Esophagus muscularis mucosa (tissue), 4 donors: ENCODE data around the gene IGFBP1. TPM values are rescaled to one million over a fixed set of nuclear protein-coding genes. Genes with fewer than 3 reads are reported as not detected.
"Not testable (repeated sequence)": the region's sequence is repeated elsewhere in the genome, so short reads cannot be mapped to it uniquely, and the experiment has no call there.

Source experiments
- DNase-seq: peaks from one replicate; pipeline ENCODE4 v3.0.0-alpha.2; 2017; ENCODE audit errors: extremely low spot score
- H3K27ac ChIP-seq, 4 donors: fragments of 200-600 bp; sonication (generic); replicated peaks in 1 of 4; 1 replicate in 3 of 4; 2 replicates in 1 of 4; pipeline ENCODE4 v1.5.1; 2016 to 2019; ENCODE audit warnings: mild to moderate bottlenecking in 1 of 4
- H3K27me3 ChIP-seq, 4 donors: fragments of 200-600 bp; sonication (generic); one replicate each; pipeline versions ENCODE4 v1.5.1 to v1.6.0; 2016 to 2019
- H3K36me3 ChIP-seq, 4 donors: fragments of 200-600 bp; sonication (generic); one replicate each; pipeline ENCODE4 v1.5.1; 2016 to 2019
- H3K4me1 ChIP-seq, 4 donors: fragments of 200-600 bp; sonication (generic); one replicate each; pipeline ENCODE4 v1.5.1; 2016 to 2019
- H3K4me3 ChIP-seq, 4 donors: fragments of 200-600 bp; sonication (generic); 1 replicate in 2 of 4; 2 replicates in 2 of 4; pipeline ENCODE4 v1.5.1; 2016 to 2019; ENCODE audit warnings: mild to moderate bottlenecking in 4 of 4, moderate library complexity in 1 of 4
- H3K9me3 ChIP-seq, 4 donors: fragments of 200-600 bp; sonication (generic); 1 replicate in 3 of 4; 2 replicates in 1 of 4; pipeline ENCODE4 v1.5.1; 2016 to 2019
- CTCF ChIP-seq, 3 experiments: fragments of 200-600 bp in 2 of 3; fragments of 450-650 bp in 1 of 3; sonication (generic) in 2 of 3; IDR thresholded peaks; one replicate each; pipeline ENCODE4 v1.5.1; 2017 to 2019; ENCODE audit warnings: antibody characterized with exemption in 3 of 3, mild to moderate bottlenecking in 2 of 3, moderate library complexity in 1 of 3
- EP300 ChIP-seq: sonication (generic); formaldehyde crosslinking; IDR thresholded peaks from one replicate; pipeline ENCODE4 v1.6.1; 2017; ENCODE audit warnings: antibody characterized with exemption
- POLR2A ChIP-seq: fragments of 450-650 bp; IDR thresholded peaks from one replicate; pipeline ENCODE4 v1.6.1; 2017; ENCODE audit warnings: antibody characterized with exemption, moderate library complexity, mild to moderate bottlenecking, low read depth
- POLR2AphosphoS5 ChIP-seq, 2 donors: sonication (generic); formaldehyde crosslinking; IDR thresholded peaks; one replicate each; pipeline ENCODE4 v1.6.1; 2017; ENCODE audit warnings: antibody characterized with exemption in 2 of 2
- WGBS: methylation state at CpG from one replicate; pipeline ENCODE4 v1.1.5; 2018; 5-methylcytosine and 5-hydroxymethylcytosine counted together
- intact Hi-C: fragments of 100-400 bp; cut with DNase I; formaldehyde crosslinking; loops from one replicate; pipeline ENCODE4 v1.15.1; 2023
- total RNA-seq, 4 donors: library from RNA; depleted of rRNA; stranded (reverse); fragments of >200 nt; gene quantifications; one replicate each; pipeline versions ENCODE4 v1.1.0 to v1.2.1, GENCODE V29; 2016

Gene IGFBP1
- total RNA-seq, 4 donors from 2014 or later = not detected

GRCh38 chr7:45930967-45931366 is 42.7 kb downstream of the IGFBP1 start:
- Histone ChIP-seq H3K9me3 (peaks cover 0 to 4% (median 0%) of the 10 kb centered on the region in 4 donors), H3K27ac (no peak overlapping the region), H3K4me1 (no peaks in the 10 kb centered on the region), H3K36me3 (no peaks in the 10 kb centered on the region), H3K4me3 (no peak overlapping the region), H3K27me3 (no peaks in the 10 kb centered on the region)
- intact Hi-C loops = no loop called here
- no peak for DNase-seq
- no peak for TF ChIP-seq POLR2AphosphoS5 (IDR thresholded peaks at IDR 0.05)
- TF ChIP-seq CTCF (IDR thresholded peaks at IDR 0.05) = no peak
- no peak for TF ChIP-seq POLR2A
- no peak for TF ChIP-seq EP300

GRCh38 chr7:45937301-45937700 is 49.0 kb downstream of the IGFBP1 start:
- no peak overlapping the region for H3K4me3 ChIP-seq
- H3K4me1 ChIP-seq = no peaks in the 10 kb centered on the region
- TF ChIP-seq POLR2A (no peak), EP300 (no peak), POLR2AphosphoS5 (IDR thresholded peaks at IDR 0.05) (no peak), CTCF (IDR thresholded peaks at IDR 0.05) (no peak)
- H3K27me3 ChIP-seq = no peaks in the 10 kb centered on the region
- no peaks in the 10 kb centered on the region for H3K36me3 ChIP-seq
- intact Hi-C loops = no loop called here
- H3K27ac ChIP-seq = no peak overlapping the region
- 71% methylated on average over 5 of the region's 6 CpGs for WGBS
- DNase-seq = peak; percentile 55
- no peaks in the 10 kb centered on the region for H3K9me3 ChIP-seq

GRCh38 chr7:45937862-45938261 is 49.6 kb downstream of the IGFBP1 start:
- Histone ChIP-seq H3K9me3 (no peaks in the 10 kb centered on the region), H3K4me3 (no peak overlapping the region), H3K27me3 (no peaks in the 10 kb centered on the region), H3K36me3 (no peaks in the 10 kb centered on the region), H3K27ac (no peak overlapping the region), H3K4me1 (no peaks in the 10 kb centered on the region)
- intact Hi-C loops = no loop called here
- TF ChIP-seq EP300 = no peak
- no peak for TF ChIP-seq CTCF (IDR thresholded peaks at IDR 0.05)
- no peak for TF ChIP-seq POLR2A
- TF ChIP-seq POLR2AphosphoS5 (IDR thresholded peaks at IDR 0.05) = no peak
- 97% methylated on average over 2 of the region's 2 CpGs for WGBS
- no peak for DNase-seq

GRCh38 chr7:45938626-45939302 is 50.5 kb downstream of the IGFBP1 start:
- Histone ChIP-seq H3K4me1 (no peaks in the 10 kb centered on the region), H3K4me3 (no peak overlapping the region), H3K36me3 (no peaks in the 10 kb centered on the region), H3K27me3 (no peaks in the 10 kb centered on the region), H3K9me3 (no peaks in the 10 kb centered on the region), H3K27ac (no peak overlapping the region)
- no peak for TF ChIP-seq POLR2AphosphoS5 (IDR thresholded peaks at IDR 0.05)
- TF ChIP-seq CTCF (IDR thresholded peaks at IDR 0.05) = no peak
- TF ChIP-seq POLR2A = no peak
- TF ChIP-seq EP300 = no peak
- DNase-seq = peak; percentile 64
- intact Hi-C loops = no loop called here
- 94% methylated on average over 18 of the region's 22 CpGs for WGBS

- H3K36me3 ChIP-seq = no peaks in the 10 kb centered on the region
- H3K27me3 ChIP-seq = no peaks in the 10 kb centered on the region
- no peaks in the 10 kb centered on the region for H3K4me1 ChIP-seq
- WGBS = 88% methylated on average over 11 of the region's 11 CpGs
- peak; percentile 74 for DNase-seq
- no peaks in the 10 kb centered on the region for H3K9me3 ChIP-seq
- no peak for TF ChIP-seq POLR2AphosphoS5 (IDR thresholded peaks at IDR 0.05)
- no peak for TF ChIP-seq POLR2A
- TF ChIP-seq CTCF (IDR thresholded peaks at IDR 0.05) = no peak
- H3K27ac ChIP-seq = no peak overlapping the region
- H3K4me3 ChIP-seq = no peak overlapping the region
- intact Hi-C loops = no loop called here
These were observed 51.3 kb downstream of the IGFBP1 start for GRCh38 chr7:45939574-45939973.

- H3K27me3 ChIP-seq, H3K4me3 ChIP-seq, H3K9me3 ChIP-seq, H3K27ac ChIP-seq, H3K4me1 ChIP-seq, H3K36me3 ChIP-seq, intact Hi-C loops: not testable (repeated sequence)
- 89% methylated on average over 12 of the region's 14 CpGs for WGBS
- DNase-seq = peak; percentile 85
These were observed 52.0 kb downstream of the IGFBP1 start for GRCh38 chr7:45940237-45940781.
